Non-pigmented ciliary epithelial cell (primary cell): ENCODE results near the gene MYO9A.
A peak's percentile ranks its signal among the peaks of the same experiment; 100 is the strongest.

Experiments
- DNase-seq: peaks from one replicate; pipeline ENCODE4 v3.0.0-alpha.2; 2010; ENCODE audit warnings: low read depth

The MYO9A gene

GRCh38 chr15:71957026-71957425 lies 160.9 kb downstream of the MYO9A start:
- DNase-seq: peak; percentile 5

GRCh38 chr15:71951134-71951533 lies 166.8 kb downstream of the MYO9A start:
- no peak for DNase-seq

GRCh38 chr15:71945012-71945411 lies 172.9 kb downstream of the MYO9A start:
- no peak for DNase-seq

- DNase-seq: no peak
These were observed 174.1 kb downstream of the MYO9A start for GRCh38 chr15:71943806-71944205.

GRCh38 chr15:71939981-71940588 lies 177.9 kb downstream of the MYO9A start:
- DNase-seq: no peak

- DNase-seq: no peak
These were observed 180.2 kb downstream of the MYO9A start for GRCh38 chr15:71937650-71938311.

GRCh38 chr15:71934446-71934845 lies 183.5 kb downstream of the MYO9A start:
- DNase-seq: no peak

GRCh38 chr15:71932689-71933088 lies 185.3 kb downstream of the MYO9A start:
- DNase-seq: no peak

GRCh38 chr15:71931261-71931660 lies 186.7 kb downstream of the MYO9A start:
- no peak for DNase-seq

- DNase-seq: no peak
These were observed 192.8 kb downstream of the MYO9A start for GRCh38 chr15:71925145-71925544.

- no peak for DNase-seq
These were observed 196.8 kb downstream of the MYO9A start for GRCh38 chr15:71921191-71921590.

GRCh38 chr15:71920573-71920972 lies 197.4 kb downstream of the MYO9A start:
- no peak for DNase-seq

- no peak for DNase-seq
These were observed 201.1 kb downstream of the MYO9A start for GRCh38 chr15:71916834-71917233.

- no peak for DNase-seq
These were observed 203.9 kb downstream of the MYO9A start for GRCh38 chr15:71914092-71914491.

GRCh38 chr15:71899674-71900073 lies 218.3 kb downstream of the MYO9A start:
- no peak for DNase-seq

- no peak for DNase-seq
These were observed 224.3 kb downstream of the MYO9A start for GRCh38 chr15:71893691-71894090.

GRCh38 chr15:71892335-71892734 lies 225.6 kb downstream of the MYO9A start:
- DNase-seq: no peak

- DNase-seq: no peak
These were observed 226.9 kb downstream of the MYO9A start for GRCh38 chr15:71891026-71891425.

GRCh38 chr15:71889947-71890346 lies 228.0 kb downstream of the MYO9A start:
- no peak for DNase-seq

- no peak for DNase-seq
These were observed 228.6 kb downstream of the MYO9A start for GRCh38 chr15:71889385-71889784.

GRCh38 chr15:71888797-71889196 lies 229.2 kb downstream of the MYO9A start:
- no peak for DNase-seq

- DNase-seq: no peak
These were observed 232.6 kb downstream of the MYO9A start for GRCh38 chr15:71885390-71885789.

- DNase-seq: no peak
These were observed 234.5 kb downstream of the MYO9A start for GRCh38 chr15:71883447-71883846.

- DNase-seq: no peak
These were observed 237.7 kb downstream of the MYO9A start for GRCh38 chr15:71880276-71880675.
